ENCODE measurements around the gene ADARB2. TPM values are rescaled to one million over a fixed set of nuclear protein-coding genes. Genes with fewer than 3 reads are reported as not detected.

Gene ADARB2
- total RNA-seq, 3 donors from 2014 or later = 0.03 to 0.05 TPM; not detected in 1

- H3K4me1 Mint-ChIP-seq (ENCODE audit: low read depth) = peaks cover 5% of the 10 kb centered on the region
- peaks cover 44% of the 10 kb centered on the region for H3K27me3 Mint-ChIP-seq (ENCODE audit: low read depth)
- ATAC-seq = no peak
- no peak for DNase-seq
- H3K4me3 Mint-ChIP-seq = no peak overlapping the region
- no peaks in the 10 kb centered on the region for H3K36me3 Mint-ChIP-seq (ENCODE audit: insufficient read depth)
- no peaks in the 10 kb centered on the region for H3K9me3 Mint-ChIP-seq
Observed at GRCh38 chr10:1608851-1609647, 128.3 kb downstream of the ADARB2 start.

DNA sequence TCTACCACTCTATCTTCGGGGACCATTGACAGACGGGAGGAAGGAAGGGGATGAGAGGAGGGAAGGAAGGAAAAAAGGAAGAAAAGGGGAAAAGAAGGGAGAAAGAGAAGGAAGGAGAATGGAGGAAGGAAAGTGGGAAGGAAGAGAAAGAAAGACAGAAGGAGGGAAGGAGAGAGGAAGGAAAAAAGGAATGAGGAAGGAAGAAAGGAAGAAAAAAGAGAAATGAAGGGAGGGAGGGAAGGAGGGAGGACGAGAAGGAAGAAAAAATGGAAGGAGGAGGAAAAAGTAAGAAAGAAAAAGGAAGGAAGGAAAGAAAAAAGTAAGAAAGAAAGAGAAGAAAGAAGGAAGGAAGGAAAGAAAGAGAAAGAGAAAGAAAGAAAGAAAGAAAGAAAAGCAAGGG, 128.9 kb downstream of the ADARB2 start:
- DNase-seq (no peak), ATAC-seq (no peak)
- H3K36me3 Mint-ChIP-seq (ENCODE audit: insufficient read depth) = no peaks in the 10 kb centered on the region
- H3K9me3 Mint-ChIP-seq = no peaks in the 10 kb centered on the region
- H3K27me3 Mint-ChIP-seq (ENCODE audit: low read depth) = peaks cover 44% of the 10 kb centered on the region
- no peak overlapping the region for H3K4me3 Mint-ChIP-seq
- peaks cover 5% of the 10 kb centered on the region for H3K4me1 Mint-ChIP-seq (ENCODE audit: low read depth)

DNA sequence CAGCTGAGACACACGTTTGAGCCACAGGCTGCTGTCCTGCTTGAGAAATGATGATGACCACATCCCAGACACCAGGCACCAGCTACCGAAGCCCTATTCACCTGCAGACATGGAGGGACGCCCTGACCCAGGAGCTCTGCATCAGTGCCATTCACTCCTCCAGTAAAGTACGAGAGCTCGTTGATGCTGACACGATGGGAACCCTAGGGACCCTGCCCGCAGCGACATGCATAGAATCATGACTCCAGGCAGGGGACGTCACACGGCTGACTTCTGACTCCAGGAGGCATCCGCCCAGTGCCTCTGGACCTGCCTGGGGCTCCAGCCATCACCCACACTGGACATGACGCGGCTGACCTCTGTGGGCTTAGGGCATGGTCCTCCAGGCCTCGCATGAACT, 129.9 kb downstream of the ADARB2 start:
- no peaks in the 10 kb centered on the region for H3K36me3 Mint-ChIP-seq (ENCODE audit: insufficient read depth)
- ATAC-seq (no peak), DNase-seq (no peak)
- peaks cover 3% of the 10 kb centered on the region for H3K4me1 Mint-ChIP-seq (ENCODE audit: low read depth)
- no peaks in the 10 kb centered on the region for H3K9me3 Mint-ChIP-seq
- peaks cover 45% of the 10 kb centered on the region for H3K27me3 Mint-ChIP-seq (ENCODE audit: low read depth)
- H3K4me3 Mint-ChIP-seq = no peak overlapping the region

DNA sequence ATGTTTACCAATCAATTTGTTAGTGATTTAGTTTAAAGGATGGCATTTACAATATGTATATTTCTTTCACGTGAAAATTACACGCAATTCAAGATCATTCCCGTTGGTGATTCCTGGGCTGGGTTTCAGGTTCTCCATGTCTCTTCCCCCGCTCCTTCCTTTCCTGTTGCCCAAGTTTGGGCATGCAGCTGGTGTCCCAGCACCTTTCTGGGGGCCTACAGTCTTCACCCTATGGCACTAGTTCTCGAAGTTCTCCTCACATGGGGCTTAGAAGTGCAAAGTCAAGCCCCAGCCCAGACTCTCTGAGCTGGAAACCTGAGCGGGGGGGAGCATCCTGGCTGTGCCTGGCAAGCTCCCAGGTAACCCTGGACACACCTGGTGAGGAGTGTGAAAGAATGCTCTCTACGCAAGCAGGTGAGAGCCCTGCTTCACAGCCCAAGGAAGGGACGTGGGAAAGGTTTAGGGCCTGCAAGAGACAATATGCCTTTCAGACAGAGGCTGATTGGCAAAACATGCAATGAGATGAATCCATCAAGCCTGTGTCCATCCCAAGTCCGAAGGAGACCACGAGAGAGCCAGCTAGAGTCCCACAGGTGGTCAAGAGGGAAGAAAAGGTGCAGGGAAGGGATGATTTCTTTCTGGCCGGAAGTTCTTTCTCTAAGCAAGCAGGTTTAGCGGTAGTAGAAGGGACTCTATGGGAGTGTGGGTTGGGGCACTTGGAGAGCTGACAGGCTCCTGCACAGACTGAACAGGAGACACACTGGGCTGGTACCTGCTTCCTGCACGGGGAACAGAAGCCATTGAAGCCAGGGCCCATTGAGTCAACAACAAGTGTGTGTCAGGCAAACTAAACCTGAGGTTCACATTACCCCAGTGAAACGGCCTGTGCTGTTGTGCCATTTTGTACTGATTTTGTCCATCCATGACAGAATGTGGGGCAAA, 131.1 kb downstream of the ADARB2 start:
- no peaks in the 10 kb centered on the region for H3K36me3 Mint-ChIP-seq (ENCODE audit: insufficient read depth)
- H3K27me3 Mint-ChIP-seq (ENCODE audit: low read depth) = peaks cover 33% of the 10 kb centered on the region

DNA sequence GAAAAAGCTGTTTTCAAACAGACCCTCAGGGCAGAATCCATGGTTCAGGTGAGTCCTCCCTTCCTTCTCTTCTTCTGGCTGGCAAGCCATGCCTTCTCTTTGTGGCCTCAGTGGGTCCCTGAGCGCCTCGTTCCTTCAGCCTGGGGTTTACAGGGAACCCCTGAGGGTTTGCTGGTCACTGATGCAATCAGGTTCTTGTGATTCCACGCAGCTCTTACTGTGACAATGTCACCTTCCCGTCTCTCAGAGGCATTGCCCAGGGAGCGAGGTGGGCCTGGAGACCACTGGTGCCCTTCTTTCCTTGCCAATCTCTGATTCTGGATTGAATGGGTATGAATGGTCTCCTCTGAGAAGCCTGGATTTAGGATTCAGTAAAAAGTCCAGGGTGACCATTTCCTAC, 132.2 kb downstream of the ADARB2 start:
- no peak for ATAC-seq
- peaks cover 28% of the 10 kb centered on the region for H3K27me3 Mint-ChIP-seq (ENCODE audit: low read depth)
- no peaks in the 10 kb centered on the region for H3K36me3 Mint-ChIP-seq (ENCODE audit: insufficient read depth)
- H3K4me3 Mint-ChIP-seq = no peak overlapping the region
- no peak for DNase-seq
- no peaks in the 10 kb centered on the region for H3K9me3 Mint-ChIP-seq
- H3K4me1 Mint-ChIP-seq (ENCODE audit: low read depth) = peaks cover 3% of the 10 kb centered on the region

More for the DNA sequence above, 131.1 kb downstream of the ADARB2 start:
- no peak for ATAC-seq
- DNase-seq = no peak
- Mint-ChIP-seq H3K4me3 (no peak overlapping the region), H3K9me3 (no peaks in the 10 kb centered on the region), H3K4me1 (ENCODE audit: low read depth) (peaks cover 3% of the 10 kb centered on the region)

GRCh38 chr10:1604246-1604645, 133.1 kb downstream of the ADARB2 start:
- DNase-seq = no peak
- Mint-ChIP-seq H3K9me3 (no peaks in the 10 kb centered on the region), H3K36me3 (ENCODE audit: insufficient read depth) (no peaks in the 10 kb centered on the region), H3K4me3 (no peak overlapping the region), H3K4me1 (ENCODE audit: low read depth) (peaks cover under 1% of the 10 kb centered on the region), H3K27me3 (ENCODE audit: low read depth) (peaks cover 21% of the 10 kb centered on the region)
- no peak for ATAC-seq

DNA sequence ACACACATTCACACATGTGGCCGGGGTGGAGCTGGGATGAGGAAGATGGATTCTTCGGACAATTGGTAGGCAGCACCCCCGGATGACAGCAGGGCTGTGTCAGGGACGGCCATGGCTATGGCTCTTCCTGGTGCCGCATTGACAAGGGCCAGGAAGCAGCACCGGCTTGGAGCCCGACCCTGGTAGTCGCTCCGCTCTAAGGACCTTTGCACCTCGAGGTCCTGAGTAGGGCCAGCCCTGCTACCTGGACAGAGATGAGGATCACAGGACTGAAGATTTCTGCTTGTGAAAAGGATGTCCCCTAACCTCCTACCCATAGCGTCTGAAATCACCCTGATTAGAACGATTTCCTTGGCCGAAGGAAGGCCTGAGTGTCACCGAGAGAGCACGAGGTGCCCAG, 134.1 kb downstream of the ADARB2 start:
- H3K36me3 Mint-ChIP-seq (ENCODE audit: insufficient read depth) = no peaks in the 10 kb centered on the region
- H3K27me3 Mint-ChIP-seq (ENCODE audit: low read depth) = peaks cover 13% of the 10 kb centered on the region
- DNase-seq (no peak), ATAC-seq (no peak)
- H3K4me1 Mint-ChIP-seq (ENCODE audit: low read depth) = no peaks in the 10 kb centered on the region
- H3K9me3 Mint-ChIP-seq = no peaks in the 10 kb centered on the region
- H3K4me3 Mint-ChIP-seq = no peak overlapping the region

DNA sequence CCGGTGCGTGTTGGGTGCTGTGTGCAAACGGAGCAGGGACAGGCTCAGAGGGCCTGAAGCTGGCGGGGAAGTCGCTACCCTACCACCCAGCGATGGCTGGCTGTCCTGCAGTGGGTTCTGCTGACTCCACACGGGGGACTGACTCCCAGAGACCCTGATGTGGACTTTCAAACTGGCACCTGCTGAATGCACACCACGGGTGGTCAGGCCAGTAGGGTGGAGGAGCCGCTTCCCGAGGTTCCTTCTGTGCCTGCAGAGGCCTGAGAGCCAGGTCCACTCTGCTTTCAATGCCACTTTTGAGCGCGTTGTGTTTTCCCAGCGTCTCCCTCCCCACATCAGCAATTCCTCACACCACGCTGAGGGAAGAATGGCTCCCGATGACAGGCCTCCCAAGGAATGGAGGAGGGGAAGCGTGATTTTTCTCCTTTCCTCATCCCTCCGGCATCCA, 135.3 kb downstream of the ADARB2 start:
- no peak for ATAC-seq
- no peaks in the 10 kb centered on the region for H3K4me1 Mint-ChIP-seq (ENCODE audit: low read depth)

DNA sequence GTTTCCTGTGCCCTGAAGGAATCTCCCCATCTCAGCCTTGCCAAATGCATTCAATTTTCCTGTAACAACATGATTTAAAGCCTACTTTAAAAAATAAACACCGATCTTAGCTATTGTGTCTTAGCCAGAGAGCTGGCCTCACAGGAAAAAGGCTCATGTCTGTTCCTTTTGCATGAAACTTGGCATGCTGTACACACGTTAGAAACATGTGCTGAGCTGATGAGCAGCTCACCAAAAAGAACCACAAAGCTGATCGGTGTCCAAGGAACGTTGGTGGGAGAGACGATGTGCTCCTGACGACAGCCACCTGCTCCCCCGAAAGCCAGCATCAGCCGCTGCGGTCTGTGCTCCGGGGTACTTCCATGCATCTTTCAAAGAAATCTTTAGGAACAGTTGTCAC, 135.9 kb downstream of the ADARB2 start:
- Mint-ChIP-seq H3K4me1 (ENCODE audit: low read depth) (no peaks in the 10 kb centered on the region), H3K4me3 (no peak overlapping the region), H3K36me3 (ENCODE audit: insufficient read depth) (no peaks in the 10 kb centered on the region), H3K9me3 (no peaks in the 10 kb centered on the region), H3K27me3 (ENCODE audit: low read depth) (peaks cover 8% of the 10 kb centered on the region)
- ATAC-seq (no peak), DNase-seq (no peak)

More for the DNA sequence above, 135.3 kb downstream of the ADARB2 start:
- DNase-seq = no peak
- H3K36me3 Mint-ChIP-seq (ENCODE audit: insufficient read depth) = no peaks in the 10 kb centered on the region
- H3K9me3 Mint-ChIP-seq = no peaks in the 10 kb centered on the region
- peaks cover 6% of the 10 kb centered on the region for H3K27me3 Mint-ChIP-seq (ENCODE audit: low read depth)
- no peak overlapping the region for H3K4me3 Mint-ChIP-seq

DNA sequence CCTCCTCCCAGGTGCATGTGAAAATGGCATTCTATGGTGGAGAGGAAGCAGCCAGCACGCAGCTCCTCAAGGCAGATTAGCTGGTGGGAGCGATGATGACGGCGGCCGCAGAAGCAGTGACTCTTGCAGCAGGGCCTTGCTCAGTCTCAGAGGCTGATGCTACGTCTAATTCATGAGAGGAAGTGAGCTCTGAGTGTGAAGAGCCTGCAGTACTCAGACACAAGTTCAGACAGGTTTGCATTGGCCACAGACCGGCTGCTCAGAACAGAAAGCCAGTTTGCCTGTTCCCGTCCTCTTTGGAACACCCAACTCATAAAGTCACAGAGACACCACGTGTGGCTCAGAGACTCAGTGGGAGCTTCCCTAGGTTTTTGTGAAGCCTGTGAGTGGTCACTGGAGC, 136.5 kb downstream of the ADARB2 start:
- Mint-ChIP-seq H3K27me3 (ENCODE audit: low read depth) (peaks cover 13% of the 10 kb centered on the region), H3K9me3 (no peaks in the 10 kb centered on the region), H3K4me1 (ENCODE audit: low read depth) (no peaks in the 10 kb centered on the region), H3K4me3 (no peak overlapping the region), H3K36me3 (ENCODE audit: insufficient read depth) (no peaks in the 10 kb centered on the region)
- DNase-seq (no peak), ATAC-seq (no peak)

DNA sequence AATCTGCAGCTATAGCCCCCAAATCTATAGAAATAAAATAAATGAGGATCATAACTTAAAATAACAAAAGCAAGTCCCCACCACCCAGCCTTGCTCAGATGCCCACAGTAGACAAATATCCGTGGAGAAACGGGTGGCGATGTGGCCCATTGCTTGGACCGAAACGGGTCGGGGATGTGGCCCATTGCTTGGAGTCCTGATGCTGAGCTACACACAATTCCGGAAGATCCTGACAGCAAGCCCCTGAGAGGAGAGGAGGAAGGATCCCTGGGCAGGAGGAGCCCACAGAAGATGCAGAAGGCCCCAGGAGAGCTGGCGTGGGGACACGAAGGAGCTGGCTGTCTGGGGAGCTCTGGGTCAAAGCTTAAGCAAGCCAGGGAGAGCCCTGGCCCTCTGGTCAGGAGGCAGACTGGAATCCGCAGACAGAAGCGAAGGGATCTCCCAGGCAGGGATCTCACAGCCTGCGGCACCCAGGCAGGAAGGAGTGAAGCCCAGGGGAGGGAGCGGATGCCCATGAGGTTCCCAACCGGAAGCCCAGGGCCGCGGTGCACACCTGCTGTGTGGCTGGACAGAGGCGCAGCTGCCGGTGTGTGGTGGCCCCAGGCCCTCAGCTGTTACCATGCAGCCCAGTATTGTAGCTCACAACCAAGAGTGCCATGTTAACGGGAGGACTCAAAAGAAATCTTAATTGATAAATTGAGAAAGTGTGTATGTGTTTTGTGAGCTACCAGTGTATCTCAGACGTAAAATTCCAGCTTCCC, 138.8 kb downstream of the ADARB2 start:
- no peak overlapping the region for H3K4me3 Mint-ChIP-seq
- no peaks in the 10 kb centered on the region for H3K4me1 Mint-ChIP-seq (ENCODE audit: low read depth)
- ATAC-seq = no peak
- no peak for DNase-seq
- H3K9me3 Mint-ChIP-seq = no peaks in the 10 kb centered on the region
- H3K36me3 Mint-ChIP-seq (ENCODE audit: insufficient read depth) = no peaks in the 10 kb centered on the region
- H3K27me3 Mint-ChIP-seq (ENCODE audit: low read depth) = peaks cover 16% of the 10 kb centered on the region

DNA sequence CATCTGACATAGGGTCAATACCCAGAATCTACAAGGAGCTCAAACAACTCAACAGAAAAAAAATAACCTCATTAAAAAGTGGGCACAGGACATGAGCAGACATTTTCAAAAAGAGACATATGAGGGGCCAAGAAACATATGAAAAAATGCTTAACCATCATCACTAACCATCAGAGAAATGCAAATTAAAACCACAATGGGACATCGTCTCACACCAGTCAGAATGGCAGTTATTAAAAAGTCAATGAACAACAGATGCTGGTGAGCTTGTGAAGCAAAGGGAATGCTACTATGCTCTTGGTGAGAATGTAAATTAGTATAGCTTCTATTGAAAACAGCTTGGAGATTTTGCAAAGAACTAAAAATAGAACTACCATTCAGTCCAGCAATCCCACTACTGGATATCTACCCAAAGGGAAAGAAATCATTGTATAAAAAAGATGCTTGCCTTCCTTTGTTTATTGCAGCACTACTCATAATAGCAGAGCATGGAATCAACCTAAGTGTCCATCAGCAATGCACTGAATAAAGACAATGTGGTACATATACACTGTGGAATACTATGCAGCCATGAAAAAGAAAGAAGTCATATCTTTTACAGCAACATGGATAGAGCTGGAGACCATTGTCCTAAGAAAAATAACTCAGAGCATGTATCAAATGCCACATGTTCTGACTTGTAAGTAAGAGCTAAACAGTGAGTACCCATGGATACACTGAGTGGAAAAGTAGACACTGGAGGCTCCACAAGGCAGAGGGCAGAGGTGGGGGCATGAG, 139.8 kb downstream of the ADARB2 start:
- H3K4me1 Mint-ChIP-seq (ENCODE audit: low read depth) = no peaks in the 10 kb centered on the region
- peaks cover 17% of the 10 kb centered on the region for H3K27me3 Mint-ChIP-seq (ENCODE audit: low read depth)
- no peaks in the 10 kb centered on the region for H3K36me3 Mint-ChIP-seq (ENCODE audit: insufficient read depth)
- no peak for ATAC-seq
- DNase-seq = no peak
- H3K9me3 Mint-ChIP-seq = no peaks in the 10 kb centered on the region
- no peak overlapping the region for H3K4me3 Mint-ChIP-seq

- no peaks in the 10 kb centered on the region for H3K36me3 Mint-ChIP-seq (ENCODE audit: insufficient read depth)
- ATAC-seq (no peak), DNase-seq (no peak)
- H3K27me3 Mint-ChIP-seq (ENCODE audit: low read depth) = peaks cover 17% of the 10 kb centered on the region
- H3K9me3 Mint-ChIP-seq = no peaks in the 10 kb centered on the region
- no peaks in the 10 kb centered on the region for H3K4me1 Mint-ChIP-seq (ENCODE audit: low read depth)
- H3K4me3 Mint-ChIP-seq = no peak overlapping the region
Observed at GRCh38 chr10:1596482-1597099, 140.7 kb downstream of the ADARB2 start.
